KMS-11 (cell line): ENCODE measurements around the gene KHDC4.
"Not testable (repeated sequence)": the region's sequence is repeated elsewhere in the genome, so short reads cannot be mapped to it uniquely, and the experiment has no call there.

Experiments used
- H2AFZ ChIP-seq: fragments of 200-600 bp; sonication (generic); 2 replicates; pipeline ENCODE4 v1.6.1; 2016; ENCODE audit warnings: antibody characterized with exemption, mixed run types, low read depth
- H3K27ac ChIP-seq: fragments of 200-600 bp; sonication (generic); 2 replicates; pipeline ENCODE4 v1.6.1; 2016; ENCODE audit warnings: mild to moderate bottlenecking, mixed run types
- H3K27me3 ChIP-seq: fragments of 200-600 bp; sonication (generic); 2 replicates; pipeline ENCODE4 v1.6.1; 2017; ENCODE audit warnings: mild to moderate bottlenecking, low read depth, mixed run types, moderate library complexity; ENCODE audit not compliant: insufficient read depth
- H3K36me3 ChIP-seq: fragments of 200-600 bp; sonication (generic); 2 replicates; pipeline ENCODE4 v1.6.1; 2017; ENCODE audit warnings: mild to moderate bottlenecking, mixed run types; ENCODE audit not compliant: insufficient read depth
- H3K4me1 ChIP-seq: fragments of 200-600 bp; sonication (generic); 2 replicates; pipeline ENCODE4 v1.6.1; 2016; ENCODE audit warnings: mild to moderate bottlenecking, low read depth, mixed run types; ENCODE audit not compliant: poor library complexity, severe bottlenecking
- H3K4me2 ChIP-seq: fragments of 200-600 bp; sonication (generic); 2 replicates; pipeline ENCODE4 v1.7.0; 2016; ENCODE audit warnings: mild to moderate bottlenecking, mixed run types
- H3K4me3 ChIP-seq: fragments of 200-600 bp; sonication (generic); IDR thresholded peaks from 2 replicates; pipeline ENCODE4 v1.6.1; 2017; ENCODE audit warnings: low read depth, low read length, mixed read lengths; ENCODE audit not compliant: insufficient read depth
- H3K79me2 ChIP-seq: fragments of 200-600 bp; sonication (generic); 2 replicates; pipeline ENCODE4 v1.6.1; 2016; ENCODE audit warnings: low read depth, mixed run types; ENCODE audit not compliant: insufficient read depth
- H3K9ac ChIP-seq: fragments of 200-600 bp; sonication (generic); 2 replicates; pipeline ENCODE4 v1.6.1; 2016; ENCODE audit warnings: mild to moderate bottlenecking, mixed run types
- H4K20me1 ChIP-seq: fragments of 200-600 bp; sonication (generic); 2 replicates; pipeline ENCODE4 v1.6.1; 2016; ENCODE audit warnings: mild to moderate bottlenecking, mixed run types; ENCODE audit not compliant: insufficient read depth
- TF ChIP-seq, protein P1 (sequence below): fragments of 200-600 bp; sonication (generic); conservative IDR thresholded peaks from 2 replicates; pipeline ENCODE4 v1.6.1; 2017; ENCODE audit warnings: low read depth, mild to moderate bottlenecking, antibody characterized with exemption, low read length, moderate library complexity, mixed read lengths

KHDC4 gene

DNA sequence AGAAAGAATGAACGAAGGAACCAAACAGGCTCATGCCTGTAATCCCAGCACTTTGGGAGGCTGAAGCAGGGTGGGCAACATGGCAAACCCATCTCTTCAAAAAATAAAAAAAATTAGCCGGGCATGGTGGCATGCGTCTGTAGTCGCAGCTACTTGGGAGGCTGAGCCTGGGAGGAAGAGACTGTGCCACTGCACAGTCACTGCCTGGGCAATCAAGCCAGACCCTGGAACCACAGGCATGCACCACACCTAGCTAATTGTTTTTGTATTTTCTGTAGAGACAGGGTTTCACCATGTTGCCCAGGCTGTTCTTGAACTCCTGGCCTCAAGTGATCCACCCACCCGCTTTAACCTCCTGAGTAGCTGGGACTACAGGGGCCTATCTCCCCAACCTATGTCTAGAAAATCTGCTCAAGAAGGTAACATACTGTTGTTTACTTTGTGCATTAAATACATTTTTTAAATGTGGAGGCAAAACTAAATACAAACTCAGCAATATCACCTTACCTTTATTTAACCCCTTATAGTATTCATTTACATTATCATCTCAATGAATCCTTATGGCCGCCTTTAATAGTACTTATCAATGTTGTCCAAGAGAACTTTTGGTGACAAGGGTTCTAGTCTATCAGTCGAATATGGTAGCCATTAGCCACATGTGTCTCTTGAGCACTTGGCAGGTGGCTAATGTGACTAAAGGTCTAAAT lies 2.7 kb downstream of the KHDC4 start:
- Histone ChIP-seq H3K4me1 (peaks cover 48% of the 10 kb centered on the region), H3K4me2 (peak overlapping the region; percentile 93), H3K36me3 (peaks cover 57% of the 10 kb centered on the region; the same call in 1 of the 2 replicates), H3K9ac (no peak overlapping the region), H3K4me3 (no peak overlapping the region), H3K79me2 (peaks cover 77% of the 10 kb centered on the region), H2AFZ (no peak overlapping the region), H4K20me1 (peaks cover 26% of the 10 kb centered on the region), H3K27me3 (no peaks in the 10 kb centered on the region), H3K27ac (peak overlapping the region; percentile 0; the same call in 1 of the 2 replicates)
- TF ChIP-seq, protein P1, sequence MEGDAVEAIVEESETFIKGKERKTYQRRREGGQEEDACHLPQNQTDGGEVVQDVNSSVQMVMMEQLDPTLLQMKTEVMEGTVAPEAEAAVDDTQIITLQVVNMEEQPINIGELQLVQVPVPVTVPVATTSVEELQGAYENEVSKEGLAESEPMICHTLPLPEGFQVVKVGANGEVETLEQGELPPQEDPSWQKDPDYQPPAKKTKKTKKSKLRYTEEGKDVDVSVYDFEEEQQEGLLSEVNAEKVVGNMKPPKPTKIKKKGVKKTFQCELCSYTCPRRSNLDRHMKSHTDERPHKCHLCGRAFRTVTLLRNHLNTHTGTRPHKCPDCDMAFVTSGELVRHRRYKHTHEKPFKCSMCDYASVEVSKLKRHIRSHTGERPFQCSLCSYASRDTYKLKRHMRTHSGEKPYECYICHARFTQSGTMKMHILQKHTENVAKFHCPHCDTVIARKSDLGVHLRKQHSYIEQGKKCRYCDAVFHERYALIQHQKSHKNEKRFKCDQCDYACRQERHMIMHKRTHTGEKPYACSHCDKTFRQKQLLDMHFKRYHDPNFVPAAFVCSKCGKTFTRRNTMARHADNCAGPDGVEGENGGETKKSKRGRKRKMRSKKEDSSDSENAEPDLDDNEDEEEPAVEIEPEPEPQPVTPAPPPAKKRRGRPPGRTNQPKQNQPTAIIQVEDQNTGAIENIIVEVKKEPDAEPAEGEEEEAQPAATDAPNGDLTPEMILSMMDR, result no peak

DNA sequence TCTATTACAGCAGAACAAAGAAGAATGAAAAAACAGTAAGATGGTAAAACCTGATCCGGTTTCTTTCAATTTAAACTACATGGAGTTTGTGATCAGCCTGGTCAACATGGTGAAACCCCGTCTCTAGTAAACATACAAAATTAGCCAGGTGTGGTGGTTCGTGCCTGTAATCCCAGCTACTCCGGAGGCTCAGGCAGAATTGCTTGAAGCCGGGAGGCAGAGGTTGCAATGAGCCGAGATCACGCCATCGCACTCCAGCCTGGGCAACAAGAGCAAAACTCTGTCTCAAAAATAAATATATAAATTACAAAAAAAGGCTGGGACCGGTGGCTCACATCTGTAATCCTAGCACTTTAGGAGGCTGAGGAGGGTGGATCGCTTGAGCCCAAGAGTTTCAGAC lies 3.5 kb downstream of the KHDC4 start:
- peaks cover 83% of the 10 kb centered on the region for H3K79me2 ChIP-seq
- peaks cover 48% of the 10 kb centered on the region for H3K4me1 ChIP-seq
- not testable (repeated sequence) for H3K27ac ChIP-seq, H3K27me3 ChIP-seq, H3K9ac ChIP-seq, H3K4me3 ChIP-seq, H2AFZ ChIP-seq
- peaks cover 26% of the 10 kb centered on the region for H4K20me1 ChIP-seq
- peaks cover 64% of the 10 kb centered on the region; the same call in 1 of the 2 replicates for H3K36me3 ChIP-seq
- peak overlapping the region; percentile 93 for H3K4me2 ChIP-seq

DNA sequence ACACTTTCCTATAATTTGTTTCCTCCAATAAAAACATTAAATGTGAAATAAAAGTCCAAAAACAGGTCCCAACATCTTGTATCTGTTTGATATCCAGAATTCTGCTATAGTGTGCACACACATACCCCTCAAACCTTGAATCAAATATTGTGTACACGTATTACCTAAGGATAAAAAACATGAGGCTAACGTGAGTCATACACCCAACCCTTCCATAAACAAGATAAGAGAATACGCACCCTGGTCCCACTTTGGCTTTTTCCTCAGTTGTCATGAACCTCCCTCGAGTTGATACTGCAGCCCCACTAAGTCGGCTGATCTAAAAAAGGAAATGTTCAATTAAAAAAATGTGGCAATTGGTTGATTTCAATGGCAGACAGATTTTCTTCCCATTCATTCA lies 5.2 kb downstream of the KHDC4 start:
- Histone ChIP-seq H3K36me3 (peaks cover 79% of the 10 kb centered on the region; the same call in 1 of the 2 replicates), H3K9ac (no peak overlapping the region), H3K4me3 (no peak overlapping the region), H3K27ac (no peak overlapping the region), H3K4me2 (no peak overlapping the region), H3K27me3 (no peaks in the 10 kb centered on the region), H2AFZ (no peak overlapping the region), H3K4me1 (peaks cover 43% of the 10 kb centered on the region), H3K79me2 (peaks cover 79% of the 10 kb centered on the region), H4K20me1 (peaks cover 26% of the 10 kb centered on the region)
- TF ChIP-seq, protein P1, result no peak

DNA sequence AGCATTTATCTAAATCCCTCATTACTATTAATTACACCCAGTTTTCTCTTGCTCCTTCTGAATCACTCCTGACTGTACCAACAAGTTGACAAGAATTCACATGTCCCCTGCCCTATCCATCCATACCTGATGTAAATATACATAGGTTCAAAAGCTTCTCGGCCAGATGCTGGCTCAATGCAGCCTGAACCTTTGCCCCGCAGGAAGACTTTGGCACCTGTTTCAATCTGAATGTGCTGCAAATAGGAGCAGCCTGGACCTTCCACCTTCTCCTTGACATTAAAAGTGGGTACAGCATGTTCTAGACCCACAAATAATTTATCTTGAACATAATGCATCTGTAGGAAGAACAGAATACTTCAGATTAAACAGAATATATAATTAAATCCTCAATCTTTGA lies 8.7 kb downstream of the KHDC4 start:
- peaks cover 5% of the 10 kb centered on the region for H4K20me1 ChIP-seq
- peaks cover 91% of the 10 kb centered on the region; the same call in 1 of the 2 replicates for H3K36me3 ChIP-seq
- H3K9ac ChIP-seq, result no peak overlapping the region

More for the DNA sequence above, 8.7 kb downstream of the KHDC4 start:
- no peaks in the 10 kb centered on the region for H3K27me3 ChIP-seq
- TF ChIP-seq, protein P1, result no peak
- no peak overlapping the region for H3K27ac ChIP-seq
- peaks cover 57% of the 10 kb centered on the region for H3K79me2 ChIP-seq
- H2AFZ ChIP-seq, result no peak overlapping the region
- no peak overlapping the region for H3K4me3 ChIP-seq
- peaks cover 12% of the 10 kb centered on the region for H3K4me1 ChIP-seq
- no peak overlapping the region for H3K4me2 ChIP-seq
